HG02840 (cell line): ENCODE data around the gene SAYSD1.

Source experiments
- ATAC-seq: cut with Tn5 transposase; IDR thresholded peaks from one replicate; pipeline ENCODE4 v1.9.1; 2021; ENCODE audit warnings: mild to moderate bottlenecking, moderate library complexity, moderate number of reproducible peaks; ENCODE audit not compliant: unreplicated experiment, low FRiP score

SAYSD1 gene

DNA sequence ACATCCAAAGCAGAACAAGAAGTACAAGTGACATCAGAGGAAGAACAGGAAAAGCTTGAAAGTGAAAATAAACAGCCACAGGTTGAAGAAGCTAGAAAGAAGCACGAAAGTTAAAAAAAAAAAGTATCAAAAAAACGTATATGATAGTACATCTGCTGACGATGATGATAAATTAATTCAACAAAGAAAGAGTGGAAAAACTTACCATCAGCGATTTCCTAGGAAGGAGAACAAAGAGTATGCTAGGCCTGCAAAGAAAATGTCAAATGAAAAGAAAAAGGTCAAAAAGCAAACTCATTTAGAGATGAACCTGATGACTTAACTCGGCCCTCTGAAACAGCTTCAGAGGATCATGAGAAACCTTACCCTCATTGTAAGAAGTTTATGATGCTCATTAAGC lies 3.7 kb downstream of the SAYSD1 start:
- no peak for ATAC-seq

GRCh38 chr6:39108041-39108839 lies 6.7 kb downstream of the SAYSD1 start:
- no peak for ATAC-seq

- ATAC-seq: no peak
Observed at GRCh38 chr6:39107641-39108040, 7.3 kb downstream of the SAYSD1 start.

DNA sequence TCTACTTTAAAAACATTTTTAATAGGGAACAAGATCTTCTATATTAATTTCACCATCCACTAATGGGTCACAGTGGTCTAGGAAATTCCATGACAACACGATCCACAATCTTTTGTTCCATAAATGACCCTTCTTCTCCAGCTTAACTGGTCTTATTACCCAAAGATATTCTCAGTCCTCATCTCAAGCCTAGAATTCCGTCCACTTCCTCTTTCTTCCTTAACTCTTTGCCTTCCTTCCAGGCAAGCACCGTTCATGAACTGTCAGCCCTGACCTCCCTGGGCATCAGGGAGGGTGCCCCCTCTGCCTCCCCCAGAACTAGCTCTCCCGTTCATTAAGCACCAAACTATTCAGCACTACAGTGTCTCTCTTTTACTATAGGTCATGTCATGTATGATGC lies 8.0 kb downstream of the SAYSD1 start:
- no peak for ATAC-seq

GRCh38 chr6:39104528-39104927 lies 10.5 kb downstream of the SAYSD1 start:
- no peak for ATAC-seq

- ATAC-seq: no peak
Observed at GRCh38 chr6:39102821-39103136, 12.2 kb downstream of the SAYSD1 start.

GRCh38 chr6:39102071-39102820 lies 12.7 kb downstream of the SAYSD1 start:
- no peak for ATAC-seq

DNA sequence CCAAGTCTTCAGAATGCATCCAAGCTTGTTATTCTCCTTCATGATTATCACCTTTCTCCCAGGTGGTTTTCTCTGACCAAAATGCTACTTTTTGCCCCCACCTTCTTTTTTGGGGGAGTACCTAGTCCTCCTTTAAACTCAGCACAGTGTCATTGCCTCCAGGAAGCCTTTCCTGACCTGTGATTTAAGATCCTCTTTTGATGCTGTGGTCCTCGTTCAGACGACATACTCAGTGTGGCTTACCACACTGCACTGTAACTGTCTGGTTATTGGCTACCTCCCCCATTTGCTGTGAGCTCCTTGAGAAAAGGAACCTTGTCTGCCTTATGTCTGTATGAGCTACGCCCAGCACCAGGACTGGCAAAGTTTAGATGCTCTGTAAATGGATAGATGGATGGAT lies 14.6 kb downstream of the SAYSD1 start:
- ATAC-seq: no peak

DNA sequence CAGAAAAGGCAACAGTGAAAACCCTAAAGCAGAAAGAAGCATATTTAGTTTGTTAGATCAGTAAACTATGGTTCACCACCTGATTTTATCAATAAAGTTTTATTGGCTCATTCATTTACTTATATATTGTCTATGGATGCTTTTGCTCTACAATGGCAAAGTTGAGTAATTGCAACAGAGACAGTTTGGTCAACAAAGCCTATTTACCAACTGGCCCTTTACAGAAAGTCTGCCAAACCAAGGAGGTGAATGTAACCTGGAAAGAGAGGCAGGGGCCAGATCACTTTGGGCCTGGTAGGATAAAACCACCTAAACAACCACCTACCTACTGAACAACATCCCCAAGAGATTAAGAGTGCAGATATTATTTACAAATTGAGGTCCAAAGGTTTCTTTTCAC lies 19.4 kb downstream of the SAYSD1 start:
- ATAC-seq: no peak

- ATAC-seq: no peak
Observed at GRCh38 chr6:39093149-39093708, 21.8 kb downstream of the SAYSD1 start.

DNA sequence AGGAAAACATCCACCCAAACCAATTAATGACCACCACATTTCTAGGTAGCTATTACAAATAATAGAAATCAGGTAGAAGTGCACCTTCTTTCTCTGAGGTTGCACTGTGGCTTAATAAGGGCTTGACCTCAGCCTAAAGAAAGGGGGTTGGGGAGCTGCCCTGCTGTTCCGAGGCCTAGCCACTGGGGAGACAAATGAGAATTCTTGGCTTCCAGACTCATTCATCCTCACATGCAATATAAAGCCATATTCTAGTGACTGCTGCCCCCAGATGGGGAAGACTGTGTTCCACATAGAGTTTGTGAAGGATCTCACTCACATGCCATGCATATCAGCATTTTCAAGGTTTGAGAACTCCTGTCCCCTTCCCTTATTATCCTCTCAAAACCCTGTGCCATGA lies 22.9 kb downstream of the SAYSD1 start:
- ATAC-seq: no peak

DNA sequence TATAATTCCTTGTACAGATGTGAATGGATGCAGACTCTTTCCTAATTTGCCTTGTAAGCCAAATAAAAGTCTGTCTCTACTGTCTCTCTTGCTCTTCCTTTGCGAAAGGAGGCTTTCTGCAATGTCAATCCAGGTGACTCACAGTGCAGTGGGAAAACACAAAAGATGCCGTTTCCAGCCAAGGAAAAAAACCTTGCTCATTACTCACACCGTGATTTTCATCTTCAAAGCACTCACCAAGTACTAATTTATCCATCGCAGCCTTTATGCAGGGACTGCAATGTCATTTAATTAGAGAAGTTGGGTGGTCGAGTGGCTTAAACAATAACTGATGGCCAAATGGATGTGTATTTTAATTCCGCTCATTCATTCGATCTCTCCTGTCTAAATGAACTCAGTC lies 23.8 kb downstream of the SAYSD1 start:
- no peak for ATAC-seq

DNA sequence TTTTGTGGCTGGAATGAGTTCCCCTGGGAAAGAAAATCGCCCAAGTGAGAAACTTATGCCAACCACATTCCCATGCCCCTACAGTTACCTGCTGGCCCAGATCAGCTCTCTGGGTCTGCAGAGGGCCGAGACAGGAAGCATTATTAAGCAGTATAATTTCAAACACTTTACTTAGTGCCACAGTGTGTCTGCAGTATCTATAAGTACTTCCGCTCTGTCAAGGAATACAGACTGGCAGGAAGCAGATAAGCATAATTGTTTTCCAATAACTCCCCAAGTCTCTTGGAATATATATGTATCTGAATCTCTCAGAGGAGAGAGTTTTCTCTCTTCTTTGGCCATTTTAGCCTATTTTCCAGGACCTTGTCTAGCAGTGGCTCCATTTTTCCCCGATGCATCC lies 24.9 kb downstream of the SAYSD1 start:
- ATAC-seq: no peak

DNA sequence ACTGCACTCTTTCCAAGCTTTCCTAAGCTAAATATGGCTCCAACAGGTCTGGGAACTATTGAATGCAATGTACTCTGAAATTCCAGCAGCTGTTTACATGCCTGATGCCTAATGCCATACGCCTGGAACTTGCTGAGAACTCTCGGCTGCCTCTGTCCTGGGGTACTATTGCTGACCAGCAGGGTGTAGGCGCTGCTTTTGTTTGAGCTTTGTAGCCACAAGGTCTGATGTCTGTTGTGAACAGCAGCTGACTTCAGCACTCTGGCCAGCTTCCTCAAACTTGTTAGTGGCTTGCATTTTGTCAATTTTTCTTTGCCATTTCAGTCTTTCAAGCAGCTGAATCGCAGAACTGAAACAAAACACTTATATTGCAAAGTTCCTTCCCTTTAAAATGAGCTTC lies 26.7 kb downstream of the SAYSD1 start:
- no peak for ATAC-seq

GRCh38 chr6:39087197-39087596 lies 27.8 kb downstream of the SAYSD1 start:
- ATAC-seq: no peak

- ATAC-seq: no peak
Observed at GRCh38 chr6:39086711-39087110, 28.3 kb downstream of the SAYSD1 start.

DNA sequence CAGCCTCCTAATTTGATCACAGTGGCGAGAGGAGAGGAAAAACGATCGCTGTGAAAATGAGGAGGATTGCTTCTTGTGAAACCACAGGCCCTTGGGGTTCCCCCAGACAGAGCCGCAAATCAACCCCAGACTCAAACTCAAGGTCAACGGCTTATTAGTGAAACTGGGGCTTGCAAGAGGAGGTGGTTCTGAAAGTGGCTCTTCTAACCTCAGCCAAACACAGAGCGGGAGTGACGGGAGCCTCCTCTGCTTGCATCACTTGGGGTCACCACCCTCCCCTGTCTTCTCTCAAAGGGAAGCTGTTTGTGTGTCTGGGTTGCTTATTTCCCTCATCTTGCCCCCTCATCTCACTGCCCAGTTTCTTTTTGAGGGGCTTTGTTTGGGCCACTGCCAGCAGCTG lies 28.7 kb downstream of the SAYSD1 start:
- ATAC-seq: peak; percentile 53

GRCh38 chr6:39085129-39085797 lies 29.7 kb downstream of the SAYSD1 start:
- ATAC-seq: no peak

DNA sequence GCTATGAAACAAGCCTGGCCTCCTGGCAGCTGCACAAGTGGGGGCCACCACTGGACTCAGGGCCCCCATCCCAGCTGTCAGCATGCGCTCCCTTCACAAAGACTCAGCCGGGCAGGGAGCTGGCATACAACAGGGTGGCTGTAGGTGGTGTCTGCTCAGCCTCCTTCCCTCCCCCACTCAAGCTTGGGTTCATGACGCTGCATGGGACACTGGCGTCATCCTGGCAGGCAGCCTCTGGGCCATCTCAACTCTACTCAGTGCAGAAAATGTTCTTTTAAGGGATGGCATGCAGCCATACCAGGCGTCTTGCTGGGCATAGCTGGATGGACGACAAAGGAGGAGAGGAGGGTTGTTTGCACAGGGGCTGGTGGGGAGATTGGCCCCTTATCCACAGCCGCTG lies 30.5 kb downstream of the SAYSD1 start:
- ATAC-seq: no peak

DNA sequence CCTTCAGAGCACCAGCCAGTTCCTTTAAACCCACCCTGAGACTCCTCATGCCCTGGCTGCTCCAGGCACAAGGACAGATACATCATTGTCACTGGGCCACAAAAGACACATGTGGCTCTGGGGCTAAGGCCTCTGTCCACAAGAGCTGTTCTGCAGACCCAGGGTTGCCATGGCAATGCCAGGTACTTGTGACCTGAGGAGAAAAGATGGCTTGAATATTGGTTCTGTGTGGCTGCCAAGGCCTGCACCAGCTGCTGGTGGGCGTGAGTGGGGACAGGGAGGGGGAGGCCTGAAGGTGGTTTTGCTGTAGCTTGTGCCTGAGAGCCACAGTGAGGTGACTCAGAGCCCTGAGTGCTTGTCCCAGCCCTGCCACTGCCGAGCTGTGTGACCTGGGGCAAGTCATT lies 31.8 kb downstream of the SAYSD1 start:
- no peak for ATAC-seq

- ATAC-seq: no peak
Observed at GRCh38 chr6:39082310-39082709, 32.7 kb downstream of the SAYSD1 start.
